Upper lobe of left lung (tissue), 4 donors: ENCODE results near the gene HLA-DQA1.

Experiments used
- EP300 ChIP-seq, 4 donors: sonication (generic); formaldehyde crosslinking; IDR thresholded peaks; one replicate each; pipeline ENCODE4 v1.5.1; 2017; ENCODE audit warnings: antibody characterized with exemption in 4 of 4, control low read depth in 2 of 4
- POLR2A ChIP-seq, 4 donors: fragments of 450-650 bp; IDR thresholded peaks; one replicate each; pipeline ENCODE4 v1.5.1; 2016 to 2017; ENCODE audit warnings: antibody characterized with exemption in 4 of 4, mild to moderate bottlenecking in 2 of 4
- TF ChIP-seq, protein P1 (sequence below), 6 experiments: fragments of 450-650 bp in 4 of 6; fragments of 200-600 bp in 2 of 6; sonication (generic) in 2 of 6; IDR thresholded peaks; one replicate each; pipeline ENCODE4 v1.5.1; 2016 to 2019; ENCODE audit warnings: antibody characterized with exemption in 6 of 6

DNA sequence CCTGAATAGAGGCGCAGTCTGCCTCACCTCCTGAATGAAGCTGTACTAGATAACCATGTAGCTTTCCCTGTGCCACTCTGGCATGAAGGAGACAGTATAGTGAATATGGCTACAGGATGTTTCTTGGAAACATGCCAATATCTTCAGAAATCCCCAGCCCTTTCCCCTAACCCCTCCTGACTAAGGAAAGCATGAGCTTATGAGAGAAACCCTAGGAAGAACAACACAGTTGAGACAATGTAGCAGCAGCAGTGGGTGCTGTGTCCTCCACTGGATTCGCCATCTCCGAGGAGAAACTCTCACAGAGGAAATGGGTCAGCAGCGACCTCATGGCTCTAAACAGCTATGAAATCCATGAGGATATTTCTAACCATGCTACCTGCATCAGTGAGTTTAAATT is 6.7 kb downstream of the HLA-DQA1 start:
- TF ChIP-seq, protein P1, sequence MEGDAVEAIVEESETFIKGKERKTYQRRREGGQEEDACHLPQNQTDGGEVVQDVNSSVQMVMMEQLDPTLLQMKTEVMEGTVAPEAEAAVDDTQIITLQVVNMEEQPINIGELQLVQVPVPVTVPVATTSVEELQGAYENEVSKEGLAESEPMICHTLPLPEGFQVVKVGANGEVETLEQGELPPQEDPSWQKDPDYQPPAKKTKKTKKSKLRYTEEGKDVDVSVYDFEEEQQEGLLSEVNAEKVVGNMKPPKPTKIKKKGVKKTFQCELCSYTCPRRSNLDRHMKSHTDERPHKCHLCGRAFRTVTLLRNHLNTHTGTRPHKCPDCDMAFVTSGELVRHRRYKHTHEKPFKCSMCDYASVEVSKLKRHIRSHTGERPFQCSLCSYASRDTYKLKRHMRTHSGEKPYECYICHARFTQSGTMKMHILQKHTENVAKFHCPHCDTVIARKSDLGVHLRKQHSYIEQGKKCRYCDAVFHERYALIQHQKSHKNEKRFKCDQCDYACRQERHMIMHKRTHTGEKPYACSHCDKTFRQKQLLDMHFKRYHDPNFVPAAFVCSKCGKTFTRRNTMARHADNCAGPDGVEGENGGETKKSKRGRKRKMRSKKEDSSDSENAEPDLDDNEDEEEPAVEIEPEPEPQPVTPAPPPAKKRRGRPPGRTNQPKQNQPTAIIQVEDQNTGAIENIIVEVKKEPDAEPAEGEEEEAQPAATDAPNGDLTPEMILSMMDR (IDR thresholded peaks at IDR 0.05): no peak
- TF ChIP-seq POLR2A (IDR thresholded peaks at IDR 0.05): no peak
- no peak for TF ChIP-seq EP300 (IDR thresholded peaks at IDR 0.05)
